Sigmoid colon (tissue), 7 donors: ENCODE results near the gene ITSN2. TPM values are rescaled to one million over a fixed set of nuclear protein-coding genes. Genes with fewer than 3 reads are reported as not detected.

Experiments
- DNase-seq: peaks from one replicate; pipeline ENCODE4 v3.0.0-alpha.2; 2019
- H3K27ac ChIP-seq, 4 donors: fragments of 200-600 bp; sonication (generic); one replicate each; pipeline ENCODE4 v1.5.1; 2016 to 2019; ENCODE audit warnings: mild to moderate bottlenecking in 1 of 4
- H3K27me3 ChIP-seq, 3 donors: fragments of 200-600 bp; sonication (generic); one replicate each; pipeline ENCODE4 v1.5.1; 2019; ENCODE audit warnings: mild to moderate bottlenecking in 1 of 3
- H3K36me3 ChIP-seq, 4 donors: fragments of 200-600 bp; sonication (generic); one replicate each; pipeline ENCODE4 v1.5.1; 2016 to 2019
- H3K4me1 ChIP-seq, 4 donors: fragments of 200-600 bp; sonication (generic); one replicate each; pipeline ENCODE4 v1.5.1; 2017 to 2019
- H3K4me3 ChIP-seq, 4 donors: fragments of 200-600 bp; sonication (generic); one replicate each; pipeline ENCODE4 v1.5.1; 2017 to 2019; ENCODE audit warnings: mild to moderate bottlenecking in 2 of 4, moderate library complexity in 1 of 4
- H3K9me3 ChIP-seq, 4 donors: fragments of 200-600 bp in 3 of 4; sonication (generic) in 3 of 4; one replicate each; pipeline versions ENCODE4 v1.5.1 to v1.6.1; 2013 to 2019
- EP300 ChIP-seq, 4 donors: sonication (generic); formaldehyde crosslinking; IDR thresholded peaks; one replicate each; pipeline ENCODE4 v1.6.1; 2017; ENCODE audit warnings: antibody characterized with exemption in 4 of 4
- POLR2A ChIP-seq, 2 donors: fragments of 450-650 bp; IDR thresholded peaks; one replicate each; pipeline ENCODE4 v1.6.1; 2016; ENCODE audit warnings: antibody characterized with exemption in 2 of 2, mild to moderate bottlenecking in 2 of 2, moderate library complexity in 2 of 2
- POLR2AphosphoS5 ChIP-seq, 4 donors: sonication (generic); formaldehyde crosslinking; IDR thresholded peaks; one replicate each; pipeline ENCODE4 v1.6.1; 2017; ENCODE audit warnings: antibody characterized with exemption in 4 of 4
- WGBS, 2 donors: extraction: QIAGEN DNeasy Blood & Tissue Kit; methylation state at CpG; one replicate each; pipeline ENCODE4 v1.1.7; 2013; 5-methylcytosine and 5-hydroxymethylcytosine counted together
- intact Hi-C: fragments of 100-400 bp; cut with DNase I; formaldehyde crosslinking; loops from one replicate; pipeline ENCODE4 v1.15.1; 2023
- polyA plus RNA-seq, 3 donors: library from polyadenylated mRNA; stranded (reverse); fragments of 200-250 nt; gene quantifications; one replicate each; pipeline ENCODE4 v1.2.3, GENCODE V29; 2013
- total RNA-seq, 4 donors: library from RNA; depleted of rRNA; stranded (reverse); fragments of >200 nt; gene quantifications; one replicate each; pipeline ENCODE4 v1.1.0, GENCODE V29; 2016
- TF ChIP-seq, protein P1 (sequence below), 4 experiments: fragments of 450-650 bp in 3 of 4; fragments of 200-600 bp in 1 of 4; IDR thresholded peaks; one replicate each; pipeline ENCODE4 v1.5.1; 2016 to 2019; ENCODE audit warnings: antibody characterized with exemption in 4 of 4, mild to moderate bottlenecking in 3 of 4, moderate library complexity in 2 of 4
- donor health status: healthy with polysubstance abuse.
- donor health status: Bipolar disorder and iron deficiency.
- donor health status: healthy.

ITSN2 gene
- total and polyA plus RNA-seq, 7 donors = 19.2 to 73.6 (median 56.0) TPM

DNA sequence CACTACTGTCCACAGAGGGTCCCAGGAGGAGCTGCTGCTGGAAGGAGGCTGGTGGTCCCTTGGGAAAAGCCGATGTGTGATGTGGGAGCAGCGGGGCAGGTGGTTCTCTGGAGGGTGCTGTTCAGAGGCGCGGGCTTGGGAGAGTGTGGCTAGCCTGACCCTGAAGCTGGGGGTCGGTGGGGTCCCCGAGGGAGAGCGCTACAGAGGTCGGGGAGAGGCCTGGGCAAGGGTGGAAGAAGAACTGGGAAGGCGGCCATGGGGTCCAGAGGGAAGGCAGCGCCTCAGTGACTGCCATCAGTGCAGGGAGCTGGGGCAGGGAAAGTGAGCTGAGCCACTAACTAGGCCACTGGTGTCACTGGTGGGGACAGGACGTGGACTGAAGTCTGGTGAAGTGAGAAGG lies 153.0 kb downstream of the ITSN2 start:
- Histone ChIP-seq H3K4me1 (no peaks in the 10 kb centered on the region), H3K27ac (no peak overlapping the region), H3K9me3 (no peaks in the 10 kb centered on the region), H3K27me3 (no peaks in the 10 kb centered on the region), H3K4me3 (no peak overlapping the region), H3K36me3 (peaks cover 23 to 93% (median 49%) of the 10 kb centered on the region in 4 donors)
- no peak for DNase-seq
- TF ChIP-seq, protein P1, sequence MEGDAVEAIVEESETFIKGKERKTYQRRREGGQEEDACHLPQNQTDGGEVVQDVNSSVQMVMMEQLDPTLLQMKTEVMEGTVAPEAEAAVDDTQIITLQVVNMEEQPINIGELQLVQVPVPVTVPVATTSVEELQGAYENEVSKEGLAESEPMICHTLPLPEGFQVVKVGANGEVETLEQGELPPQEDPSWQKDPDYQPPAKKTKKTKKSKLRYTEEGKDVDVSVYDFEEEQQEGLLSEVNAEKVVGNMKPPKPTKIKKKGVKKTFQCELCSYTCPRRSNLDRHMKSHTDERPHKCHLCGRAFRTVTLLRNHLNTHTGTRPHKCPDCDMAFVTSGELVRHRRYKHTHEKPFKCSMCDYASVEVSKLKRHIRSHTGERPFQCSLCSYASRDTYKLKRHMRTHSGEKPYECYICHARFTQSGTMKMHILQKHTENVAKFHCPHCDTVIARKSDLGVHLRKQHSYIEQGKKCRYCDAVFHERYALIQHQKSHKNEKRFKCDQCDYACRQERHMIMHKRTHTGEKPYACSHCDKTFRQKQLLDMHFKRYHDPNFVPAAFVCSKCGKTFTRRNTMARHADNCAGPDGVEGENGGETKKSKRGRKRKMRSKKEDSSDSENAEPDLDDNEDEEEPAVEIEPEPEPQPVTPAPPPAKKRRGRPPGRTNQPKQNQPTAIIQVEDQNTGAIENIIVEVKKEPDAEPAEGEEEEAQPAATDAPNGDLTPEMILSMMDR (IDR thresholded peaks at IDR 0.05) = no peak
- TF ChIP-seq POLR2AphosphoS5 (IDR thresholded peaks at IDR 0.05) = no peak
- no peak for TF ChIP-seq POLR2A (IDR thresholded peaks at IDR 0.05)
- TF ChIP-seq EP300 (IDR thresholded peaks at IDR 0.05) = no peak
- 87 to 94% methylated on average over 11 of the region's 11 CpGs for WGBS, 2 donors
- intact Hi-C loops = no loop called here

DNA sequence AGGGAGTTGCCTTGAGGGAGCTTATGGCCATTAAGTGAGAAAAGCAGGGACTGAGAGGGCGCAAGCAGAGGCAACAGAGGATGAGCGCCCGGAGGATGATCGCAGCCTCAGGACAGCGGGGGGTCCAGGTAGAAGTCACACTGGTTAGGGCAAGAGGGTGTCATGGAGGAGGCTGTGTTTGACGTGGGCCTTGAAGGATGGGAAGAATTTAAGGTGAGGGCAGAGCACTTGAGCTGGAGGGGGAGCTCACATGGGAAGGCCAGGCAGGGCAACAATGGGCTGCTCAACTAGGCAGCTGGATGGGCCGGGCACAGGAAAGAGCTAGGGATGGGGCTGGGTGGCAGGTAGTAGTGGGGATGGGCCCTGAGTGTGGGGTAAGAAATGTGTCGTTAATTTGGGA lies 153.6 kb downstream of the ITSN2 start:
- Histone ChIP-seq H3K4me1 (no peaks in the 10 kb centered on the region), H3K36me3 (peaks cover 23 to 91% (median 45%) of the 10 kb centered on the region in 4 donors), H3K4me3 (no peak overlapping the region), H3K9me3 (no peaks in the 10 kb centered on the region), H3K27ac (no peak overlapping the region), H3K27me3 (no peaks in the 10 kb centered on the region)
- 86 to 88% methylated on average over 8 of the region's 8 CpGs for WGBS, 2 donors
- intact Hi-C loops = no loop called here
- TF ChIP-seq, protein P1 (IDR thresholded peaks at IDR 0.05) = no peak
- TF ChIP-seq EP300 (IDR thresholded peaks at IDR 0.05) = no peak
- no peak for TF ChIP-seq POLR2A (IDR thresholded peaks at IDR 0.05)
- DNase-seq = no peak

DNA sequence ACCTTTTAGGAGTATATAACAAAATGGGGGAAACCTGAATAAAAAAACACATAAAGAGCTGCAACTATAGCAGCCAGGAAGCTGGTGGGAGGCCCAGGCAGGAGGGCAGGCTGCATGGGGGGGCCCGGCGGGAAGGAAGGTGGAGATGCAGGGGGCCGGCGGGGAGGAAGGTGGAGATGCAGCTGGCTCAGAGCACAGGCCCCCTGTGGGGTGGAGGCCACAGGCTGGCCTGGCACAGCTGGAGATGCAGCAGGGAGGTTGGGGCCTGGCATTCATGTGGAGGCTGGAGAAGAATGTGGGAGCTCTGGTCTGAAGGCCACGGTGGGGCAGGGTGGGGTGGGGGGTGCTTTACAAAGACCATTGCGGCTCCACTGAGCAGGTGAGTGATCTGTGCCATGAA lies 154.1 kb downstream of the ITSN2 start:
- Histone ChIP-seq H3K27me3 (no peaks in the 10 kb centered on the region), H3K9me3 (no peaks in the 10 kb centered on the region), H3K36me3 (peaks cover 23 to 91% (median 44%) of the 10 kb centered on the region in 4 donors), H3K27ac (no peak overlapping the region), H3K4me3 (no peak overlapping the region), H3K4me1 (no peaks in the 10 kb centered on the region)
- intact Hi-C loops = no loop called here
- no peak for DNase-seq
- 94 to 96% methylated on average over 6 of the region's 6 CpGs for WGBS, 2 donors
- no peak for TF ChIP-seq EP300 (IDR thresholded peaks at IDR 0.05)
- TF ChIP-seq, protein P1 (IDR thresholded peaks at IDR 0.05) = no peak
- no peak for TF ChIP-seq POLR2AphosphoS5 (IDR thresholded peaks at IDR 0.05)
- no peak for TF ChIP-seq POLR2A (IDR thresholded peaks at IDR 0.05)

DNA sequence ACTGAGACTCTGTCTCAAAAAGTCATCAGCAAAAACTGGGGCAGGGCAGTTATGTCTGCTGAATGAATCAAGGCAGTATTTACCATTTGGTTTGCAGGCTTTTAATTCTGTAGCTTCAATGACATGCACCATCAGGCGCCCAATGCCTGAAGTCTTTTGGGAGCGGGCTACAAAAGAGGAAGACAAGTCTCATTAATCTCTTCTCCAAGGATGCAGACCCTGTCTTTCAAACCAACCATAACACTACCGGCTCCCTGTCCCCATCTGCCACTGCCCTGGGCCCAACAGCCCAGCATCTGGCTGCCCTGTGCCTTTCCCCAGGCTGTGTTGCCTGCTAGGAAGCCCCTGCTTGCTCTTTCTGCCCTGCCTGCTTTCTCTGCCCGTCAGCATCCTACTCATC lies 155.2 kb downstream of the ITSN2 start:
- Histone ChIP-seq H3K36me3 (peaks cover 23 to 83% (median 42%) of the 10 kb centered on the region in 4 donors), H3K27me3 (no peaks in the 10 kb centered on the region), H3K4me3 (no peak overlapping the region), H3K27ac (no peak overlapping the region), H3K4me1 (no peaks in the 10 kb centered on the region), H3K9me3 (no peaks in the 10 kb centered on the region)
- DNase-seq = no peak
- TF ChIP-seq POLR2A (IDR thresholded peaks at IDR 0.05) (no peak), POLR2AphosphoS5 (IDR thresholded peaks at IDR 0.05) (no peak), EP300 (IDR thresholded peaks at IDR 0.05) (no peak)
- TF ChIP-seq, protein P1 (IDR thresholded peaks at IDR 0.05) = no peak
- 91 to 95% methylated on average over 4 of the region's 4 CpGs for WGBS, 2 donors
- intact Hi-C loops = no loop called here

DNA sequence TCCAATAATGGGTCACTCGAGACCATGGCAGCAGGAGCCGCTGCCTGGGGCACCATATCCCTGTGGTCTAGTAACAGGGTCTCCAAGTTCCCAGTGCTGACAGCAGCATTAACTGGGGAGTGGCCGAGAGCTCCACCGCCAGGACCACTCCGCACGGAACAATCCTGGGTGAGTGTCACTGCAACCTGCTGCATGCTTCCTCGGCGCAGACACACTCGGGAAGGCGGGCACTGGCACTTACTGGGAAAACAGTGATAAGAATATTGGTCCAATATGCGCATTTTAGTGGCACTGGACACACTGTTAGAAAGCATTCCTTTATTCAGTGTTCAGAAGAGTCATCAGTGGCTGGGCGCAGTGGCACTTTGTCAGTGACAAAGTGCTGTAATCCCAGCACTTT lies 155.8 kb downstream of the ITSN2 start:
- no peaks in the 10 kb centered on the region for H3K27me3 ChIP-seq
- WGBS, 2 donors = 96 to 98% methylated on average over 12 of the region's 12 CpGs
- peaks cover 21 to 76% (median 37%) of the 10 kb centered on the region in 4 donors for H3K36me3 ChIP-seq
- intact Hi-C loops = no loop called here
- no peak for TF ChIP-seq POLR2A (IDR thresholded peaks at IDR 0.05)
- no peak for TF ChIP-seq POLR2AphosphoS5 (IDR thresholded peaks at IDR 0.05)
- TF ChIP-seq, protein P1 (IDR thresholded peaks at IDR 0.05) = no peak
- no peak for TF ChIP-seq EP300 (IDR thresholded peaks at IDR 0.05)
- no peaks in the 10 kb centered on the region for H3K4me1 ChIP-seq
- H3K4me3 ChIP-seq = no peak overlapping the region
- H3K27ac ChIP-seq = no peak overlapping the region
- no peak for DNase-seq
- H3K9me3 ChIP-seq = no peaks in the 10 kb centered on the region
